HEK293T (cell line): ENCODE results near the gene MAN1B1.

ENCODE experiments used
- ARNT ChIP-seq: fragments of 450-650 bp; IDR thresholded peaks from 2 replicates; pipeline ENCODE4 v1.6.1; 2017; ENCODE audit warnings: mild to moderate bottlenecking
- BHLHE40 ChIP-seq: fragments of 450-650 bp; IDR thresholded peaks from 2 replicates; pipeline ENCODE4 v1.6.1; 2016; ENCODE audit warnings: mild to moderate bottlenecking, moderate library complexity, borderline replicate concordance
- CTBP1 ChIP-seq: fragments of 450-650 bp; IDR thresholded peaks from 2 replicates; pipeline ENCODE4 v1.6.1; 2016; ENCODE audit warnings: borderline replicate concordance
- ELF4 ChIP-seq: fragments of 450-650 bp; IDR thresholded peaks from 2 replicates; pipeline ENCODE4 v1.6.1; 2017; ENCODE audit warnings: antibody characterized with exemption
- FOXA1 ChIP-seq: fragments of 450-650 bp; IDR thresholded peaks from 2 replicates; pipeline ENCODE4 v1.6.1; 2016; ENCODE audit warnings: mild to moderate bottlenecking
- FOXK2 ChIP-seq: fragments of 450-650 bp; IDR thresholded peaks from 2 replicates; pipeline ENCODE4 v1.6.1; 2016; ENCODE audit warnings: mild to moderate bottlenecking
- FOXM1 ChIP-seq: fragments of 450-650 bp; IDR thresholded peaks from 2 replicates; pipeline ENCODE4 v1.6.1; 2017; ENCODE audit warnings: mild to moderate bottlenecking, borderline replicate concordance
- LEF1 ChIP-seq: fragments of 450-650 bp; IDR thresholded peaks from 2 replicates; pipeline ENCODE4 v1.6.1; 2017; ENCODE audit warnings: mild to moderate bottlenecking, borderline replicate concordance
- NFRKB ChIP-seq: fragments of 450-650 bp; IDR thresholded peaks from 2 replicates; pipeline ENCODE4 v1.6.1; 2016; ENCODE audit warnings: mild to moderate bottlenecking, moderate library complexity
- SP1 ChIP-seq: fragments of 450-650 bp; IDR thresholded peaks from 2 replicates; pipeline ENCODE4 v1.6.1; 2017
- SUZ12 ChIP-seq: fragments of 450-650 bp; IDR thresholded peaks from 2 replicates; pipeline ENCODE4 v1.6.1; 2016; ENCODE audit warnings: mild to moderate bottlenecking
- TARDBP ChIP-seq: fragments of 450-650 bp; IDR thresholded peaks from 2 replicates; pipeline ENCODE4 v1.6.1; 2016

DNA sequence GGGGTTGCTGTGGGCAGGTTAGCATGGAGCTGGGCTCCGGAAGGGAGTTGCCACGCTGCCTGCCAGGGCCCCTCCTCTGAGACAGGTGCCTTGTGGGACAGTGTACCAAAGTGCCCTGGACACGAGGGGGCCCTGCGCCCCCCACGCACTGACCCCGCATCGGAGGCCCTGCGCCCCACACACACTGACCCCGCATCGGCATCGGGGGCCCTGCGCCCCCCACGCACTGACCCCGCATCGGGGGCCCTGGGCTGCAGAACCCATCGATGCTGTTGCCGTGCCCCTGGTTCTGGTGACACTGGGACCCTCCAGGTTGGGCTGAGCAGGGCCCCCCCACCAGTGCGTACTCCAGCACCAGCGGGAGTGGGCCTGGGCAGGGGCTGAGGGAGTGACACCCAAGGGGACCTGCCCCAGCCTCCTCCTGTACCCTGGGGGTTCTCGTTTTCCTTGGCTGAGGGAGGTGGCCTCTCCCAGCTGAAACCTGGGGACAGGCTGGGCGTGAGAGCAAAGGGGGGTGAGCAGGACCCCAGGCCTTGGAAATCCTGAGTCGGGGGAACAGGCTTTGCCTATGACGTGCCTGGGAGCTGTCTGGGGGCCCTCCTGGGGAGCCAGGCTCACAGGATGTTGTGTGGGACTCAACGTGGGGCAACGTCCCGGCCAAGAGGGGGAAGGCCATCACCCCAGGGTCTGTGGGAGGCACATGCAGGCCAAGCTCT lies 23.3 kb upstream of the MAN1B1 start:
- no peak for TF ChIP-seq SUZ12
- no peak for TF ChIP-seq TARDBP
- TF ChIP-seq CTBP1 = no peak
- TF ChIP-seq LEF1 = no peak
- TF ChIP-seq FOXA1 = no peak
- TF ChIP-seq NFRKB = no peak
- TF ChIP-seq SP1 = no peak
- TF ChIP-seq BHLHE40 = no peak
- no peak for TF ChIP-seq FOXK2
- no peak for TF ChIP-seq ELF4
- TF ChIP-seq FOXM1 = no peak
- TF ChIP-seq ARNT = no peak
